Measurements from ENCODE around the gene TTC9B. TPM values are rescaled to one million over a fixed set of nuclear protein-coding genes. Genes with fewer than 3 reads are reported as not detected.
"Not testable (repeated sequence)": the region's sequence is repeated elsewhere in the genome, so short reads cannot be mapped to it uniquely, and the experiment has no call there.

The TTC9B gene
- total RNA-seq, 1 donor from 2014 or later: not detected

DNA sequence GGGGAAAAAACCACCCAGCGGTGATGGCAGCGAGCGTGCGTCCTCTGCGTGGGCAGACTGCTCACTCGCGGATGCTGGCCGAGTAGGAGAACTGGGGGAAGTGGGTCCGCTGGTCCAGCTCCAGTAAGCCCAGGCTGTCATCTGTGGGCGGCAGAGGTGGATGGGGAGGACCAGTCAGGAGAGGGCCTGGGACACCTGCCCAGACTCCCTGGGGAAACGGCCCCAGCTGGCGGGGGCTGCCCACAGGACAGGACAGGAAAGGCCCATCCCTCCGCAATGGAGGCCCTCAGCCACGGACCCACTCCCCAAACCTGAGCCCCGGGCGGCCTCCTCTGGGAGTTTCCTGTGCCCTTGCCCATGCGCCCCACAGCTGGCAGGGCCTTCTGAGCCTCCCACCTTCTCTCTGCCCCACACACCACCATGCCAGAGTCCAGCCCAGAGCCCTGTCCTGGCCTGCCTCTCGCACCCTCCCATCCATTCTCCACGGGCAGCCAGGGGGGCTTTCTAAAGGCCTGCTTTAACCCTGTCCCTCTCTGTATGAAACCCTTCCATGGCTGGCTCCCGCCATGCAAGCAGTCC is 15.7 kb upstream of the TTC9B start:
- no peak for ATAC-seq
- no peak for DNase-seq (ENCODE audit: low spot score)

DNA sequence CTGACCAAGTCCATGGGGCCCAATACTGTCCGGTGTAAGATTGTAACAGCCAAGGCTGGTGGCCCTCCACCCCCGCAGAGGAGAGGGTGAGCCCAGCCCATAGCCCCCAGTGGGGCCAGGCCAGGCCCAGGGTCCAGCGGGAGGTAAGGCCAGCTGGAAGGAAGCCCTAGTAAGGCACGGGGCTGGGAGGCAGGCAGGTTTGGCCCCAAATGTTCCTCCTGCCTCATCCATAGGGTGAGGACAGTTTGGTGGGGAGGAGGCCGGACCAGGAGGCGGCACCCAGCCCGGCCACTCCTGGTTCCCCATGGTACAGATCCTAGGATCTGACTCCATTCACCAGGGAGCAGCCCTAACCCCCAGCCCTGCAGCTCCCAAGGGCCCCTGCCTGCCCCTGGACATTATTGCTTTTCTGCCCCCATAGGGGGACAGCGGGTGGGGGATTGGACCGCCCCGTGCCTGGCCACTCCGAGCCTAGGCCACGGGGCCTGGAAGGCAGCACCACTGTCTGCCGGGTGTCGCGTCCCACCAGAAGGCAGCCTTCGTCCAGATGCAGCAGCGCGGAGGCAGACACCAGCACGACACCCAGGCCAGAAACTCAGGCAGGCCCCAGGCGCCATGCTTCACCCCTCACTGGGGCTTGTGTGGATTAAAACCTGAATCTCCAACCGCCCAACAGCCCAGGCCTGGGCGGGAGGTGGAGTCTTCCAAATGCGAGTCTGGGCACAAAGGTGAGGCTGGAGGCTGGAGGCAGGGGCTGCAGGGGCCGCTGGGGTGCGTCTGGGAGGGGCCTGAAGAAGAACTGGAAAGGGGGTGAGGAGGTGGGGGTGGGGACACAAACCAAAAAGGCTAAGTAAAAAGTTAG is 15.0 kb upstream of the TTC9B start:
- ATAC-seq (peak; percentile 1), DNase-seq (ENCODE audit: low spot score) (no peak)

DNA sequence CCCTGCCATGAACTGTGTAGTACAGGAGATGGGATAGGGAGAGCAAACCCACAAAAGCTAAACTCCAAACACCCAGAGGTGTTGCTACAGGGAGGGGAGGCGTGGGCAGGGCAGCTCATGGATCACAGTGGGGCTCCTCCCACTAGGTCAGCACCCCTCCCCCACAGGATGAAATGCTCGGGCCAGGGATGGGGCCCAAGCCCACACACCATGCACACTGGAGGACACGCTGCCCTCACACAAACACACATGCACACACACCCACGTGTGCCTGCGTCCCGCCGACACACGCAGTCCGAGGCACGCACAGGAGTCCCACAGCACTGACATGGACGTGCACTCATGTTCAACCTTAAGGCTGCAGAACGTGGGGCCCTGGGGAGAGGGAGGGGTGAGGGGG is 14.3 kb upstream of the TTC9B start:
- peak; percentile 34 for ATAC-seq
- no peak for DNase-seq (ENCODE audit: low spot score)

DNA sequence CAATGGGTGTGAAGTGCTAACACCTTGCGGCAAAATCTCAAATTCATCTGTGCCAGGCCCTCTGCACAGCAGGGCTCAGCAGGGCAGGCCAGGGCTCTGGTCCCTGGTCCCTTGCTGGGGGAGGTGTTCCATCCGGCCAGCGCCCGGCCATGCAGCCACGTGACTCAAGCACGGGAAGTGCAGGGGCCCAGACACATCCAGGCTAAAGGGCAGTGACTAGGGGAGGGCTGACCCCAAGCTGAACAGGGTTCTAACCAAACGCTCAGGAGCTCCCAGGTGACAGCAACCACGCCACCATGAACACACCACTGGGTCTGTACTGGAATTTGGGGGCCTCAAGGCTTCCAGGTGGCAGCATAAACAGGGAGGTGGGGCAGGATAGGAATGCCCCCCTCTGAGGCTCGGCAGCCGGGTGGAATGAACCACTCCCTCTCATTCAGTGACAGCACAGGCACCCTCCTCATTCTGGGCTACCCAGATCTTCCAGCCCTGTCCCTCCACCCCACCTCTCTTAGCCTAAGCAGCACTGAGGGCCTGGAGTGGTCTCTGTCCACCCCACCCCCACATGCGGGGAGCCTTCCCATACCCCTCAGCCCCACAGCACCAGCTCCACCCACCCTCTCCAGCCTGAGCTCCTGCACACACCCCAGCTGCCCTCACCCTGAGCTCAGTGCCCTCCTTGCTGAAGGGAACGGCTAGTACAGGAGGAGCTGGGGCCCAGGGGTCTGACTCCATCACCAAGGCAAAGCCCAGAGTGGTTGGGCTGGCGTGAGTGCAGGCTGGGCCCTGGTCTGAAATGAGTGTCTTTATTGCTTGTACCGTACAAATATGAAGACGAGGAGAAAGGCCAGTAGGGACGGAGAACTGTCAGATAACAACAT is 13.6 kb upstream of the TTC9B start:
- peak; percentile 92 for DNase-seq (ENCODE audit: low spot score)
- ATAC-seq: peak; percentile 80

DNA sequence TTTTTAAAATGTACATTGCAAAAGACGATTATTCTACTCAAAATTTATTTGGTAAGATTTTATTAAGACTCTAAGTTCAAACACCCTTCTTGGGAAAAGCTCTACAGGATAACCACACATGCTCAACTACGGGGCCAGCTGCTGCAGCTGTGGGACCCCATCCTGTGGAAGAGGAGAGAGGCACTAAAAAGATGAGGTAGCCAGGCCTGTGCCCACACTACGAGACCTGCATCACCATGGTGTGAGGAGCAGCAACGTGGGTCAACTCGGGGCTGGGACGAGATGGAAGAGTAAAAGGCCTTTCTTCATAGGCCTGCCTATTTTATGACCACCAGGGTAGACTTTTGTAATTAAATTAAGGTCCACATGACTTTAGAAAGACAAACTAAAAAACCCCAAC is 12.9 kb upstream of the TTC9B start:
- ATAC-seq (no peak), DNase-seq (ENCODE audit: low spot score) (no peak)

DNA sequence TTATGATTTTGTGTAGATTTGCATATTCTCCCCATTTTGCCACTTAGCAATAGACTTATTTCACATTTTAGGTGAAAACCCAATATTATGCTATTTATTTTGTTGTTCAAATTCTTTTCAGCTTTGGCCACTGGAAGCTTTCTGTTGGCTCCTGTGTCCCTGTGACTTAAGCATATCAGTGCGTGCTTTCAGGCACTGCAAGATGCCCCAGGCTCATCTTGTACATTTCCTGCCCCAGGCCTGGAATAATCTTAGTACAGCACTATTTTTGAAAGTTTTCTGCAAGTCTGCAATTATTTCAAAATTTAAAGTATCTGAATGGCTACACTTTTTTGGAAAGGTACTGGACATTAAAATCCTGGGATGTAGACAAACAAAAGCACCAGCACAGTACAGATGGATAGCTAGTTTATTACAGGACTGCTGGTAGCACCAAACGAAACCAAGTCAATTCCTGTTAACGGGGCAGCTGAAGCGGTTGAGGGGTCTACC is 11.8 kb upstream of the TTC9B start:
- ATAC-seq (no peak), DNase-seq (ENCODE audit: low spot score) (no peak)

DNA sequence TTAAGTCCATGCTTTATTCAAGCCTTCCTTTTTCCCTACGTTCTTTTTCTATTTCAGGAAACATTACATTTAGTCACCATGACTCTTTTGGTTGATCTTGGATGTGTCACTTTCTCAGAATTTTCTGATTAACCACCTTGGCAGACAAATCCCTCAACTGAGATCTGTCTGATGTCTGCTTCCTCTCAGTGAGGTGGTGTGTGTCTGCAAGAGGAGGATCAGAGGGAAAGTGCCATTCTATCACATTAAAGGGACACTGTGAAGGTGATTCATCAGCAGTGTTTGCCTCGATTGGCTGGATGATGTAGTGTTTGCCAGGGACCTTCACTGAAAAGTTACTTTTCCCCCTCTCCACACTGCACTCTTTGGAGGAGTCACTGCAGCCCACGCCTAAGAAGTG is 11.3 kb upstream of the TTC9B start:
- no peak for ATAC-seq
- DNase-seq (ENCODE audit: low spot score): no peak

DNA sequence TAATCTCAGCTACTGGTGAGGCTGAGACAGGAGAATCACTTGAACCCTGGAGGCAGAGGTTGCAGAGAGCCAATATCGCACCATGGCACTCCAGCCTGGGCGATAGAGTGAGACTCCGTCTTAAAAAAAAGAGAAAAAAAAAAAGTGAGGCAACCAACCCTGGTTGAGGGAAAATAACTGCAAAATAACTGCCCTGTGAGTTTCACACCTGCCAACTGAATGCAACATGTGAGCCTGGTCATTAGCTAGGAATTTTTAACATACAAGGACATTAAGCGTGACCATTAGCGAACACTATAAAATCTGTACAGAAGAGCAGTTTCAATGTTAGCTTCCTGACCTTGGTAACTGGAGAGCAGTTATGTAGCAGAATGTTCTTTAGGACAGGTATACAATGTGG is 10.7 kb upstream of the TTC9B start:
- no peak for DNase-seq (ENCODE audit: low spot score)

DNA sequence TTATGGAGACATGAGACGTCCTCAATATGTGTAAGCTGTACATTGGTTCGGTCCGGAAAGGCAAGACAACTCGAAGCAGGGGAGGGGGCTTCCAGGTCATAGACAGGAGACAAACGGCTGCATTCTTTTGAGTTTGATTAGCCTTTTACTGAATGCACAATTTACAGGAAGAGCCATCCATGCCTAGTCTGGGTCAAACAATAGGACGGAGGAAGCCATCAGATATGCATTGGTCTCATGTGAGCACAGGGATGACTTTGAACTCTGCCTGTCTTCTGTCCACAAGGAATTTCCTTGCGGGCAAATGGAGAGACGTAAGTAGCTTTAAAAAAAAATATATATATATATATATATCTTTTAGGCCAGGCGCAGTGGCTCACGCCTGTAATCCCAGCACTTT is 10.2 kb upstream of the TTC9B start:
- no peak for DNase-seq (ENCODE audit: low spot score)
- no peak for ATAC-seq

More for the DNA sequence above, 10.7 kb upstream of the TTC9B start:
- ATAC-seq: no peak

DNA sequence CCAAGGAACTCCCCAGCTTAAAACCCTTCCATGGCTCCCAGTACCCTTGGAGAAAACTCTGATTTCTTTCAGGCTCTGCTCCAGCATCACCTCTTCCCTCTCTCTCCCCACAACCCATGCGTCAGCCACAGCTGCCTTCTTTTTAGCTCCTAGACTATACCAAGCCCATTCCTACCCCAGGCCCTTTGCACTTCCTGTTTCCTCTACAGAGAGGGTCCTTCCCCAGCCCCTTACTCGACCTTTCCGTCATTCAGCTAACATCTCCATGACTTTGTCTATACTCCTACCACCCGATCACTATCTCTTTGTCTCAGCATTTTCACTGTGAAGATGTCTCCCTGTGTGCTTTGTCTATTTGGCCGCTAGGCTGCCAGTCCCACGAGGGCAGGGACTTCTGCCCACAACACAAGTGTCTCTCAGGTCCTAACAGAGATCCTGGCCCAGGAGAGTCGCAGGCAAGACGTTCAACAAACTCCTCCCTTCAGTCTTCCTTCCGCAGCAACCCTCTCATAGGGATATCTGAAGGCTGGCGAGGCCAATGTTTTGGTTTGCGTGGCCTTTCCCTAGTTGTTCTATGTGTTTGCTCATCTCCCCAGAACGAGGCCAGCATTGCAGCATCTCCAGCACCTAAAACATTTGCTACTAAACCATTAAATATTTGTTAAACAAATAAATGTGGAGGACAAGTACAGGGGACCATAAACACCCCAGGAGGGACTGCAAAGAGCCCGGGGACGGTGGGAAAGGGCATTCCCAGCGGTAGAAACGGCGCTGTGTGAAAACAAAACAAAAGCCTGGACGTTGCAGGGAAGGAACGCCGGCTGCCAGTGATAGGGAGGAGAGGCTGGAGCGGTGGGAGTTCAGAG is 7.5 kb upstream of the TTC9B start:
- no peak for DNase-seq (ENCODE audit: low spot score)

DNA sequence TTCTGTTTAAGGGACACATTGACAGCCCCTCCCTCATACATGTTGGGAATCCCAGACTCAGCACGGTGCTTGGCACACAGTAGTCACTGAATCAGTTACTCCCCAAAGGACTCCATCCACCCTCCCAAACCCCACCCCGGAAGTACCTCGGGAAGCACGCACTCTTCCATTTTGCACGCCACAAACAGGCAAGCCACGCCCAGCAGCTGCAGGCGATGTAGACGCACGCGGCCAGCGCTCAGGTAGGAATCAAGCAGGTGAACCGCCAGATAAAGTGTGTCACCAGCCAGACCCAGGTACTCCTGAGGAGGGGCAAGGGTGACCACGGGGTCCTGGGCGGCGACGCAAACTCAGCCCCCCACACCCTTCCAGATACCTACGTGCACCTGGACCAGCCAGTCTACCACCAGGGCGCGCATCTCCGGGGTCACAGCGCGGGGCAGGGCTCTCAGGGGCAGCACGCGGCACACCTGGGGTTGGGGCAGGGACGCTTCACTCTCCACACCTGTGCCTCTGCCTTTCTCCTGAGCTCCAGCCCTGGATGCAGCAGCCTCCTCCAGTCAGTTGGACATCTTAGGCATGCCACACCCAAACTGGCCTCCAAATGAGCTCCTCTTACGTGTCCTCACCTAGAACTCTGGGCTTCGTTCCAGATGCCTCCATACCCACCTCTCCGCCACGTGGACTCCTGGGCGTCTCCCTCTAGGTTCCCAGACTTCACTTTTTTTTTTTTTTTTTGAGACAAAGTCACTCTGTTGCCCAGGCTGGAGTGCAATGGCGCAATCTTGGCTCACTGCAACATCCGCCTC is 6.4 kb upstream of the TTC9B start:
- ATAC-seq (no peak), DNase-seq (ENCODE audit: low spot score) (no peak)

More for the DNA sequence above, 7.5 kb upstream of the TTC9B start:
- ATAC-seq: peak; percentile 42

DNA sequence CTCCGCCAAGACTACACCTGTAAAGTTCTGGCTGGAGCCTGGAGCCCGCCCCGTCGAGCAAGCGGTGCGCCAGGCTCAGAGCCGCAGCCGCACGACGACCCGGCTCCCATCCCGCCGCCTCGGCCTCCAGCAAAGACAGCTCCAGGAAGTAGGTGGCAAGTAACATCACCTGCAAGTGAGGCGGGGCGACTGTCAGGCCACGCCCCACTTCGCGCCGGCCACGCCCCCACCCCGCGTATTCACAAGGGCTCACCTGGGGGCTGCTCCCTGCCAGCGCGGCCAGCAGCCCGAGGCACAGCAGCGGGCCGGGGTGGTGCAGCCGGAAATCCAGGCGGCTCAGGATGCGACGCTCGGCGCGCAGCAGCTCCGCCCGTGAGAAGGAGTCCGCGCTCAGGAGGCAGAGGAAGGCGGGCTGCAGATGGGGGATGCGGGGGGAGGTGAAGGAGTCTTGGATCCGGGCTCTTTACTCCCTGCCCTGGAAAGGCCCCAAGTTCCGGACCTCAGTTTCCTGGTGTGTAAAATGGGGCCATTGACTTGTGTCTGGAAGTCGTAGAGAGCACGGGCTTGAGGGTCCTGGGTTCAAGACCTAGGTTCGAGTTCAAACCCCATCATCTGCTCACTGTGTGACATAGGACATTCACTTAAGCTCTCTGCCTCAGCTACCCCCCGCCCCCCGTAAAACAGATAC is 5.1 kb upstream of the TTC9B start:
- ATAC-seq (no peak), DNase-seq (ENCODE audit: low spot score) (no peak)

DNA sequence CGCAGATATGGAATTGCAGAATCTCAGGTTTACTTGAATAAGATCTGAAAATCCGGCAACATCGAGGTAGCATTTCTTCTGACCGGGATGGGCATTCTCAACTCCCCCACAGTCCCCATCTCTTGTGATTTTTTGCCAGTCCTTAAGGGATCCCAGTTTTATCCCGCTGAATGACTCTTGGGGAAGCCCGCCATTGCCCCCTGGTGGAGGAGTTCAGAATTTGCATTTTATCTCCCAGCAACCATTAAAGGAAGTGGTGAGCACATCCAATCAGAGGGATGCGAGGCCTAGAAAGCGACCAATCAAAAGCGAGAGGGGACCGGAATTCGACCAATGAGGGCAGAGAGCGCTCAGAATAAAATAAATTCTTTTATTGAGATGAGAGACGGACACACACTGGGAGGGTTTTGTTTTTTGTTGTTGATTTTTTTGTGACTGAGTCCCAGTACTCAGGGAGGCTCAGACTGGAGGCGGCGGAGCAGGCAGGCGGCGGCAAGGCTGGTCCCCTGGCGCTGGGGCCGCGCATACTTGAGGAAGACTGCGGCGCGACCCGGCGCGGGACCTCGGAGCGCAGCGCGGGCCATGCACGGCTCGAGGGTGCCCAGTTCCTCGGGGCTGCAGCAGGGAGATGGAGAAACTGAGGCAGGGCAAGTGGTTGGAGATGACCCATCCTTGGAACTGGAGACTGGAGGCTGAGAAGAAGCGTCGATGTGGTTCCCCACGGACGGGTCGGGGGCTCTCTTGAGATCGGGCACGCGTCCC is 3.9 kb upstream of the TTC9B start:
- peak; percentile 70 for ATAC-seq
- DNase-seq (ENCODE audit: low spot score): peak; percentile 78

DNA sequence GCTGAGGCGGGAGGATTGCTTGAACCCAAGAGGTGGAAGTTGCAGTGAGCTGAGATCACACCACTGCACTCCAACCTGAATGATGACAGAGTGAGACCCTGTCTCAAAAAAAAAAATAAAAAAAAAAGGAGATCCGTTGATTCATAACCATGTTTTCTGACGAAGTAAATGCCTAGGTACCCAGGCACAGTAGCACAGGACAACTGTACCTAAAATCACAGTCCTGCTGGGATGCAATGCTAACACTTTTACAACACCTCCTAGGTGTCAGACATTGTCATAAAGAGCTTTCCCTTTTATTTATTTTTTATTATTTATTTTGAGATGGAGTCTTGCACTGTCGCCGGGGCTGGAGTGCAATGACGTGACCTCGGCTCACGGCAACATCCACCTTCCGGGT is 2.5 kb upstream of the TTC9B start:
- ATAC-seq (no peak), DNase-seq (ENCODE audit: low spot score) (no peak)

DNA sequence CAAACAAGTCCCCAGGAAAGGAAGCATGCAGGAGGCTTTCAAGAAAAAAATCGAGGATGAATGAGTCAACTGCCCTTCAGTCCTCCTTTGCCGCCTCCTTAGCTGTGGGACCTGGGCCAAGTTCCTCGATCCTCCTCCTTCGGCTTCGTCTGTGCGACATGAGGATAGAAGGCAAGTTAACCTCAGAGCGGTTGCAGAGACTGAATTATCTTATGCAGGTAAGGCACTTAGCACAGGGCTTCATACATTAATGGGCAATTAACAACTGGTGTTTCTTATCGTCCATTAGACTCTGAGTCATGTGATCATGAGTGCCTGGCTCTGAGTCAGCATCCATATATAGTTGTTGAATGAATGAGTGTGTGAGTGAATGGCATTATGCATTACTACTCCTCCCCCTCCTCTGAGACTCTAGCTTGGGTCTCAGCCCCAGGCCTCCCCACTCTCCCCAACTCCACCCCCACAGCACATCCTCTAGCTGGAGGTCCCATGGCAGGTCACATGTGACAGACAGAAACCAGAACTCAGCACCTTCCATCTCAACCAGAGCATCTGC is 1.6 kb upstream of the TTC9B start:
- no peak for ATAC-seq
- DNase-seq (ENCODE audit: low spot score): no peak

DNA sequence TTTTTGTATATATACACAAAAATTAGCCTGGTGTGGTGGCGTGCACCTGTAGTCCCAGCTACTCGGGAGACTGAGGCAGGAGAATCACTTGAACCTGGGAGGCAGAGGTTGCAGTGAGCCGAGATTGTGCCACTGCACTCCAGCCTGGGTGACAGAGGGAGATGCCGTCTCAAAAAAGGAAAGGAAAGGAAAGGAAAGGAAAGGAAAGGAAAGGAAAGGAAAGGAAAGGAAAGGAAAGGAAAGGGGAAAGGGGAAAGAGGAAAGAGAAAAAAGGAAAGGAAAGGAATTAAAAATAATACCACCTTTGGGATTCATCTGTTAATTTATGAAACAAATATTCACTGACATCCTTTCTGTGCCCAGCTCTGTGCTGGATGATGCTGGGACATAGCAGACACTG is 845 bp upstream of the TTC9B start:
- not testable (repeated sequence) for ATAC-seq; DNase-seq (ENCODE audit: low spot score)

DNA sequence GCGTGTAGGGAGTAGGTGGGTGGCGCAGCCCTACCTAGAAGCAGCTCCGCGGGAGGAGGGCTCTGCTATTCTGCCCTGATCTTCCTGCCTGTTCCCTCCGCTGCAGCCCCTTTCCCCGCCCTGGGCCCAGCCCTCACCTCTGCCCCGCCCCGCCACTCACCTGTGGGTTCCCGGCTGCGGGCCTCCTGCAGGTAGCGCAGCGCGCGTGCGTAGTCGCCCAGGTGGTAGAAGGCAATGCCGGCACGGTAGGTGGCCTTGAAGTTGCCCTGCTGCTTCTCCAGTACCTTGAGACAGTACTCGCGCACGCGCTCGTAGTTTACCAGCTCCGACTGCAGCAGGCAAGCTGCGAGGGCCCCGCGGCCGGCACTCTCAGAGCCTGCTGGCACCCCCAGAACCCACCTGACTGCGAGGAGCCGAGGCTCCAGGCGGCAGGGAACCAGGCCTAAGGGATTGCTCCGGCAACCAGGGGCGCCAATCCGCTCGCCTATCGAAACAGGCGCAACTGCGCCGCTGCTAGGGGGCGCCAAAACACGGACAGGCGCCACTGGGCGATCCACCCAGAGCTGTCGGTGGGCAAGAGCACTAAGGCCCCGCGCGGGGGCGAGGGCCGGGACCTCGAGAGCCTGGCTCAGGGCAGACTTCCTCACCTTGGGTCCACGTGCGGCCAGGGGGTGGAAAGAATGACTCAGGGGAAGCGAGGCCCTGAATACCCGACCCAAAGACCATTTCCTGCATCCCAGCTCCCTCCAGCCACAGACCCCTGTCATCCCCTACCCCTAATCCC is 965 bp downstream of the TTC9B start:
- DNase-seq (ENCODE audit: low spot score) (no peak), ATAC-seq (peak; percentile 69)

All from left lobe of liver (tissue), 2 donors.